PC-3 (cell line): ENCODE results near the gene PCGF1. TPM values are rescaled to one million over a fixed set of nuclear protein-coding genes. Genes with fewer than 3 reads are reported as not detected.

Source experiments
- ATAC-seq: fragments of 200-7000 bp; cut with Tn5 transposase; 2 replicates; pipeline ENCODE4 v1.9.1; 2020; ENCODE audit warnings: mild to moderate bottlenecking, moderate library complexity
- BruUV-seq: library from RNA; stranded (reverse); fragments of 400-500 nt; replicated peaks from 2 replicates; lab custom pipeline; 2021; lab: Mats Ljungman, UMichigan
- CTCF ChIA-PET: fragments of 300-600 bp; sonication (Branson Sonifier 250); formaldehyde crosslinking; loops from one replicate; lab custom pipeline; 2022; ENCODE audit warnings: antibody characterized with exemption; lab: Charles Lee
- POLR2A ChIA-PET: fragments of 300-600 bp; sonication (Branson Sonifier 250); formaldehyde crosslinking; loops from one replicate; lab custom pipeline; 2022; ENCODE audit warnings: antibody characterized with exemption; ENCODE audit not compliant: unreplicated experiment; lab: Charles Lee
- DNase-seq: peaks from one replicate; pipeline ENCODE4 v3.0.0-alpha.2; 2015
- H2AFZ ChIP-seq: fragments of 300-600 bp; sonication (generic); 2 replicates; pipeline ENCODE4 v1.6.0; 2016; ENCODE audit warnings: antibody characterized with exemption, low read length
- H3F3A ChIP-seq: fragments of 300-600 bp; sonication (generic); one replicate; pipeline ENCODE4 v1.6.0; 2017; ENCODE audit warnings: antibody characterized with exemption, low read length, control low read depth, mild to moderate bottlenecking; ENCODE audit not compliant: unreplicated experiment
- H3K27ac ChIP-seq: fragments of 300-600 bp; sonication (generic); 2 replicates; pipeline ENCODE4 v1.5.1; 2016; ENCODE audit warnings: mild to moderate bottlenecking, low read length
- H3K27me3 ChIP-seq: fragments of 300-600 bp; sonication (generic); 2 replicates; pipeline ENCODE4 v1.6.1; 2016; ENCODE audit warnings: low read length, mixed read lengths
- H3K36me3 ChIP-seq: fragments of 300-600 bp; sonication (generic); 2 replicates; pipeline ENCODE4 v1.6.1; 2016; ENCODE audit warnings: low read depth, mixed run types, low read length, mixed read lengths
- H3K4me1 ChIP-seq: fragments of 300-600 bp; sonication (generic); 2 replicates; pipeline ENCODE4 v1.5.1; 2016; ENCODE audit warnings: low read length; ENCODE audit not compliant: insufficient read depth
- H3K4me2 ChIP-seq: fragments of 300-600 bp; sonication (generic); 2 replicates; pipeline ENCODE4 v1.6.0; 2016; ENCODE audit warnings: low read length
- H3K4me3 ChIP-seq: fragments of 300-600 bp; sonication (generic); 2 replicates; pipeline ENCODE4 v1.5.1; 2016; ENCODE audit warnings: mild to moderate bottlenecking, low read length, mixed read lengths
- H3K79me2 ChIP-seq: fragments of 300-600 bp; sonication (generic); 2 replicates; pipeline ENCODE4 v1.6.1; 2017; ENCODE audit warnings: low read length, mixed read lengths
- H3K9ac ChIP-seq: fragments of 300-600 bp; sonication (generic); 2 replicates; pipeline ENCODE4 v1.6.0; 2016; ENCODE audit warnings: mild to moderate bottlenecking, low read length
- H3K9me2 ChIP-seq: fragments of 300-600 bp; sonication (generic); replicated peaks from 2 replicates; pipeline ENCODE4 v1.6.1; 2016; ENCODE audit warnings: mixed run types, low read length, mixed read lengths
- H3K9me3 ChIP-seq: fragments of 300-600 bp; sonication (generic); 2 replicates; pipeline ENCODE4 v1.6.1; 2016; ENCODE audit warnings: low read length, mixed read lengths
- H4K20me1 ChIP-seq: fragments of 300-600 bp; sonication (generic); 2 replicates; pipeline ENCODE4 v1.6.1; 2016; ENCODE audit warnings: low read length, mixed read lengths
- EZH2 ChIP-seq: fragments of 300-600 bp; sonication (generic); IDR thresholded peaks from one replicate; pipeline ENCODE4 v1.6.1; 2017; ENCODE audit warnings: antibody characterized with exemption, mild to moderate bottlenecking, low read length; ENCODE audit not compliant: unreplicated experiment
- EZH2phosphoT487 ChIP-seq: fragments of 300-600 bp; sonication (generic); IDR thresholded peaks from 2 replicates; pipeline ENCODE4 v1.6.1; 2018; ENCODE audit warnings: mild to moderate bottlenecking, antibody characterized with exemption, low read length, borderline replicate concordance
- intact Hi-C: fragments of 100-400 bp; cut with micrococcal nuclease; formaldehyde crosslinking; loops from 2 replicates; pipeline ENCODE4 v1.9.0; 2023
- total RNA-seq: library from RNA; depleted of rRNA; stranded (reverse); fragments of >200 nt; gene quantifications from 2 replicates; pipeline ENCODE4 v1.2.3, GENCODE V29; 2014
- TF ChIP-seq, protein P1 (sequence below): fragments of 300-600 bp; sonication (generic); conservative IDR thresholded peaks from 2 replicates; pipeline ENCODE4 v1.5.1; 2017; ENCODE audit warnings: antibody characterized with exemption, low read depth, mild to moderate bottlenecking, low read length

Gene PCGF1
- total RNA-seq, 1 experiment from 2014 or later = 35.7 TPM

DNA sequence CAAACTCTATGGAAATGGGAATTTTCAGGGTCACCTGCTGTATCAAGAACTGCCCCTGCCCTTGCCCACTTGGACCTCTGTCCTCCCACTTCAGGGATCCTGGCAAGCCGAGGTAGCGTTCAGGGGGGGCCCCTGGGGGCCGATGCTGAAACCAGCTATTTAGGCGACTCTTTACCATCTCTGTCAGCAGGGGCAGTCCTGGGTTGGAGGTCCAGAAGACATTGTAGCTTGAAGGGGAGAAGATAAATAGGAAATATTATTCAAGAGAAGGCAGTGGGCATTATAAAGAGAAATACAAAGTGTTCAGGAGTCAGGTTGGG lies 44.7 kb downstream of the PCGF1 start:
- peaks cover 5% of the 10 kb centered on the region; the same call in 1 of the 2 replicates for H3K36me3 ChIP-seq
- H3K79me2 ChIP-seq = peaks cover 43% of the 10 kb centered on the region
- no peaks in the 10 kb centered on the region for H4K20me1 ChIP-seq

DNA sequence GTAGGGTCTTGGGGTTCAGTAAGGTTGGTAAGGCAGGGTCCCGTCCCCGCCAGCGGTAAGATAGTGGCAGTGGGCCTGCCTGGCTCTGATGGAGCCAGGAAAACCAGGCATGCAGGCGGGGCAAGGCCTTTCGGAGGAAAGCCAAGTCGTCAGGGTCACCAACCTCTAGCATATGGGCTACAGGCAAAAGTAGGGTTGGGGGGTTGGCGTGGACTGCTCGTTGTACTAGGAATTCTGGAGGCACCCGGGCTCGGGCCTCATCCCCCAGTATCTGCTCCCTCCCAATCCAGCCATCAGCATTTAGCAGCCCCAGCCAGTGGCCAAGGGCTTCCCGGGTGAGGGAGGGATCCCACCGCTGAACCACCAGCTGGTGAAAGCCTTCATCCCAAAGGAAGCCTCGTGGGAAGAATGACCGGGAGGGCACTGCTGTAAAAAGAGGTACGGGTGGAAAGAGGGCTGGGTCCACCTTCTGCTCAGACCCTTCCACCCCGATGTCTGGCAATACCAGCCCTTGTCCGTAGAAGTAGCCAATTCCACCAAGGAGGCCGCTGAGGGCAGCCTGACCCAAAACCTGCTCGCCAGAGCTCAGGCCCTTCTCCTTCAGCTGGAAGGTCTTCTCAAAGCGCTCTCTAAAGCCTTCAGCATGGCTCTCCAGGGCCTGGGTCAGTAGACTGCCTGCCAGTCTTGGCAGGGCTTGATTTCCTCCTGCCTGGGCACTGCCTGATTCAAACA lies 45.3 kb downstream of the PCGF1 start:
- POLR2A ChIA-PET = no interaction called here
- no peak for TF ChIP-seq EZH2phosphoT487
- TF ChIP-seq, protein P1, sequence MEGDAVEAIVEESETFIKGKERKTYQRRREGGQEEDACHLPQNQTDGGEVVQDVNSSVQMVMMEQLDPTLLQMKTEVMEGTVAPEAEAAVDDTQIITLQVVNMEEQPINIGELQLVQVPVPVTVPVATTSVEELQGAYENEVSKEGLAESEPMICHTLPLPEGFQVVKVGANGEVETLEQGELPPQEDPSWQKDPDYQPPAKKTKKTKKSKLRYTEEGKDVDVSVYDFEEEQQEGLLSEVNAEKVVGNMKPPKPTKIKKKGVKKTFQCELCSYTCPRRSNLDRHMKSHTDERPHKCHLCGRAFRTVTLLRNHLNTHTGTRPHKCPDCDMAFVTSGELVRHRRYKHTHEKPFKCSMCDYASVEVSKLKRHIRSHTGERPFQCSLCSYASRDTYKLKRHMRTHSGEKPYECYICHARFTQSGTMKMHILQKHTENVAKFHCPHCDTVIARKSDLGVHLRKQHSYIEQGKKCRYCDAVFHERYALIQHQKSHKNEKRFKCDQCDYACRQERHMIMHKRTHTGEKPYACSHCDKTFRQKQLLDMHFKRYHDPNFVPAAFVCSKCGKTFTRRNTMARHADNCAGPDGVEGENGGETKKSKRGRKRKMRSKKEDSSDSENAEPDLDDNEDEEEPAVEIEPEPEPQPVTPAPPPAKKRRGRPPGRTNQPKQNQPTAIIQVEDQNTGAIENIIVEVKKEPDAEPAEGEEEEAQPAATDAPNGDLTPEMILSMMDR = no peak
- TF ChIP-seq EZH2 = no peak

More for the DNA sequence above, 44.7 kb downstream of the PCGF1 start:
- Histone ChIP-seq H3K4me2 (no peak overlapping the region), H3K9ac (no peak overlapping the region), H2AFZ (no peak overlapping the region), H3K4me1 (peaks cover 11% of the 10 kb centered on the region; the same call in 1 of the 2 replicates), H3K27ac (no peak overlapping the region), H3K9me3 (no peaks in the 10 kb centered on the region), H3F3A (no peaks in the 10 kb centered on the region), H3K4me3 (no peak overlapping the region), H3K9me2 (no peaks in the 10 kb centered on the region), H3K27me3 (no peaks in the 10 kb centered on the region)
- DNase-seq (no peak), ATAC-seq (no peak)
- intact Hi-C loops = no loop called here
- no TSS peak for BruUV-seq
- POLR2A ChIA-PET = no interaction called here
- CTCF ChIA-PET = no interaction called here
- no peak for TF ChIP-seq EZH2
- no peak for TF ChIP-seq EZH2phosphoT487
- TF ChIP-seq, protein P1 = no peak

More for the DNA sequence above, 45.3 kb downstream of the PCGF1 start:
- DNase-seq (no peak), ATAC-seq (no peak)
- H3K27me3 ChIP-seq = no peaks in the 10 kb centered on the region
- CTCF ChIA-PET = no interaction called here
- peaks cover 43% of the 10 kb centered on the region for H3K79me2 ChIP-seq
- H3K9ac ChIP-seq = no peak overlapping the region
- no peaks in the 10 kb centered on the region for H3F3A ChIP-seq
- H3K9me3 ChIP-seq = no peaks in the 10 kb centered on the region
- no peak overlapping the region for H3K27ac ChIP-seq
- BruUV-seq = no TSS peak
- no peak overlapping the region for H3K4me3 ChIP-seq
- no peak overlapping the region for H3K4me2 ChIP-seq
- no peak overlapping the region for H2AFZ ChIP-seq
- no peaks in the 10 kb centered on the region for H4K20me1 ChIP-seq
- no peaks in the 10 kb centered on the region for H3K9me2 ChIP-seq
- intact Hi-C loops = no loop called here
- H3K36me3 ChIP-seq = peaks cover 5% of the 10 kb centered on the region; the same call in 1 of the 2 replicates
- peaks cover 11% of the 10 kb centered on the region; the same call in 1 of the 2 replicates for H3K4me1 ChIP-seq
